GM23338 (cell line): ENCODE results near the gene DDX50. TPM values are rescaled to one million over a fixed set of nuclear protein-coding genes. Genes with fewer than 3 reads are reported as not detected.

ENCODE experiments used
- ATAC-seq: fragments of 200-7000 bp; cut with Tn5 transposase; 3 replicates; pipeline ENCODE4 v1.9.1; 2020
- DNase-seq: peaks from one replicate; pipeline ENCODE4 v3.0.0-alpha.2; 2015; ENCODE audit warnings: low spot score
- H2AFZ ChIP-seq: fragments of 200-600 bp; sonication (generic); 2 replicates; pipeline ENCODE4 v1.8.0; 2016; ENCODE audit warnings: antibody characterized with exemption, mild to moderate bottlenecking, moderate library complexity
- H3F3A ChIP-seq: fragments of 200-600 bp; sonication (generic); replicated peaks from 2 replicates; pipeline ENCODE4 v1.8.0; 2017; ENCODE audit warnings: antibody characterized with exemption, mixed run types, low read depth
- H3K27ac ChIP-seq: fragments of 200-600 bp; sonication (generic); 2 replicates; pipeline ENCODE4 v1.6.1; 2016; ENCODE audit warnings: low read depth
- H3K27me3 ChIP-seq: fragments of 200-600 bp; sonication (generic); 2 replicates; pipeline ENCODE4 v1.8.0; 2016; ENCODE audit warnings: mild to moderate bottlenecking, mixed run types, moderate library complexity; ENCODE audit not compliant: insufficient read depth
- H3K36me3 ChIP-seq: fragments of 200-600 bp; sonication (generic); 2 replicates; pipeline ENCODE4 v1.8.0; 2016; ENCODE audit warnings: mild to moderate bottlenecking; ENCODE audit not compliant: insufficient read depth
- H3K4me1 ChIP-seq: fragments of 200-600 bp; sonication (generic); 2 replicates; pipeline ENCODE4 v1.8.0; 2016; ENCODE audit warnings: mild to moderate bottlenecking, moderate library complexity; ENCODE audit not compliant: insufficient read depth
- H3K4me2 ChIP-seq: fragments of 200-600 bp; sonication (generic); 2 replicates; pipeline ENCODE4 v1.7.1; 2017; ENCODE audit warnings: mixed run types
- H3K4me3 ChIP-seq: fragments of 200-600 bp; sonication (generic); 2 replicates; pipeline ENCODE4 v1.6.1; 2016; ENCODE audit warnings: mixed run types
- H3K79me2 ChIP-seq: fragments of 200-600 bp; sonication (generic); replicated peaks from 2 replicates; pipeline ENCODE4 v1.8.0; 2017; ENCODE audit warnings: mild to moderate bottlenecking; ENCODE audit not compliant: insufficient read depth
- H3K9me2 ChIP-seq: fragments of 200-600 bp; sonication (generic); 2 replicates; pipeline ENCODE4 v1.8.0; 2017; ENCODE audit not compliant: insufficient read depth
- H4K20me1 ChIP-seq: fragments of 200-600 bp; sonication (generic); replicated peaks from 2 replicates; pipeline ENCODE4 v1.8.0; 2017; ENCODE audit warnings: mild to moderate bottlenecking; ENCODE audit not compliant: insufficient read depth
- H3K27ac Mint-ChIP-seq: 2 replicates; pipeline ENCODE4 v1.8.0; 2020; ENCODE audit warnings: inconsistent platforms, mild to moderate bottlenecking, moderate library complexity, mixed read lengths
- H3K27me3 Mint-ChIP-seq: 3 replicates; pipeline ENCODE4 v1.8.0; 2022; ENCODE audit warnings: low read depth, mild to moderate bottlenecking, moderate library complexity, mixed read lengths, inconsistent platforms; ENCODE audit not compliant: insufficient read depth, poor library complexity
- H3K36me3 Mint-ChIP-seq: 3 replicates; pipeline ENCODE4 v1.8.0; 2021; ENCODE audit warnings: low read depth, mild to moderate bottlenecking, inconsistent platforms, moderate library complexity, mixed read lengths
- H3K4me1 Mint-ChIP-seq: 3 replicates; pipeline ENCODE4 v1.8.0; 2020; ENCODE audit warnings: mild to moderate bottlenecking, inconsistent platforms, mixed read lengths
- H3K4me3 Mint-ChIP-seq: 3 replicates; pipeline ENCODE4 v1.8.0; 2021; ENCODE audit warnings: moderate library complexity, mild to moderate bottlenecking, inconsistent platforms, mixed read lengths
- H3K9me3 Mint-ChIP-seq: 3 replicates; pipeline ENCODE4 v1.8.0; 2020; ENCODE audit warnings: moderate library complexity, mild to moderate bottlenecking, inconsistent platforms, mixed read lengths
- CREB1 ChIP-seq: fragments of 250-450 bp; sonication (Bioruptor Pico); IDR thresholded peaks from 2 replicates; pipeline ENCODE4 v1.5.0; 2020; ENCODE audit warnings: low read depth, mild to moderate bottlenecking, moderate library complexity
- CTCF ChIP-seq, 2 experiments: fragments of 200-600 bp in 1 of 2; sonication (generic) in 1 of 2; conservative IDR thresholded peaks; 2 replicates each; pipeline versions ENCODE4 v1.5.1 to v1.6.1; 2016 to 2017; ENCODE audit warnings: antibody characterized with exemption in 2 of 2, low read depth in 2 of 2, mild to moderate bottlenecking in 2 of 2, moderate library complexity in 1 of 2
- EZH2 ChIP-seq: fragments of 200-600 bp; sonication (generic); IDR thresholded peaks from one replicate; pipeline ENCODE4 v1.8.0; 2017; ENCODE audit warnings: antibody characterized with exemption, mild to moderate bottlenecking, low read depth; ENCODE audit not compliant: unreplicated experiment
- EZH2phosphoT487 ChIP-seq: fragments of 200-600 bp; sonication (generic); IDR thresholded peaks from one replicate; pipeline ENCODE4 v1.8.1; 2018; ENCODE audit warnings: antibody characterized with exemption; ENCODE audit not compliant: unreplicated experiment
- JUNB ChIP-seq: IDR thresholded peaks from one replicate; pipeline ENCODE4 v1.6.1; 2016; ENCODE audit warnings: antibody characterized with exemption; ENCODE audit not compliant: unreplicated experiment
- NANOG ChIP-seq: IDR thresholded peaks from 2 replicates; pipeline ENCODE4 v1.6.1; 2016; ENCODE audit warnings: antibody characterized with exemption, borderline replicate concordance
- REST ChIP-seq: IDR thresholded peaks from one replicate; pipeline ENCODE4 v1.6.1; 2018; ENCODE audit warnings: antibody characterized with exemption; ENCODE audit not compliant: unreplicated experiment
- STAT1 ChIP-seq: IDR thresholded peaks from one replicate; pipeline ENCODE4 v1.6.1; 2016; ENCODE audit warnings: antibody characterized with exemption; ENCODE audit not compliant: unreplicated experiment
- ZNF331 ChIP-seq: fragments of 250-450 bp; sonication (Bioruptor Pico); IDR thresholded peaks from 2 replicates; pipeline ENCODE4 v1.5.0; 2020; ENCODE audit warnings: low read depth, mild to moderate bottlenecking, moderate library complexity
- ZNF462 ChIP-seq: fragments of 250-450 bp; sonication (Bioruptor Pico); IDR thresholded peaks from 2 replicates; pipeline ENCODE4 v1.5.0; 2020; ENCODE audit warnings: mild to moderate bottlenecking, moderate library complexity
- polyA plus RNA-seq: library from polyadenylated mRNA; unstranded; fragments of >200 nt; fragmentation: Nextera tagmentation; extraction: Ambion mirVana; gene quantifications from 2 replicates; pipeline ENCODE4 v1.2.1, GENCODE V29; 2016
- total RNA-seq: library from RNA; depleted of rRNA; stranded (reverse); fragments of >200 nt; shearing (Covaris generic); gene quantifications from 2 replicates; pipeline ENCODE4 v1.2.3, GENCODE V29; 2014

Gene DDX50
- total and polyA plus RNA-seq, 2 experiments from 2014 or later, result 37.2 TPM

- no peak for TF ChIP-seq ZNF462 (CRISPR knock-in tag)
- no peak for TF ChIP-seq JUNB
- no peak for TF ChIP-seq CREB1 (CRISPR knock-in tag)
- no peak for TF ChIP-seq CTCF (conservative IDR thresholded peaks at IDR 0.05; ENCODE audit: low read depth in 2 of 2)
- TF ChIP-seq ZNF331, result no peak
Measured at GRCh38 chr10:68959695-68960527, 58.8 kb downstream of the DDX50 start (continued).

GRCh38 chr10:68963151-68963550, 62.0 kb downstream of the DDX50 start:
- Mint-ChIP-seq H3K27ac (no peak overlapping the region), H3K9me3 (no peaks in the 10 kb centered on the region)
- H3K36me3 ChIP-seq, result peaks cover 92% of the 10 kb centered on the region
- no peak for TF ChIP-seq CTCF (conservative IDR thresholded peaks at IDR 0.05; ENCODE audit: low read depth in 2 of 2)
- TF ChIP-seq EZH2phosphoT487, result no peak
- no peak for TF ChIP-seq EZH2
- TF ChIP-seq ZNF331, result no peak
- TF ChIP-seq JUNB, result no peak
- TF ChIP-seq STAT1, result no peak
- no peak for TF ChIP-seq NANOG
- no peak for TF ChIP-seq REST

More at GRCh38 chr10:68963151-68963550, 62.0 kb downstream of the DDX50 start:
- H3K4me1 Mint-ChIP-seq, result peaks cover 3% of the 10 kb centered on the region; the same call in 1 of the 3 replicates
- H3K4me2 ChIP-seq, result no peak overlapping the region
- H3K27me3 Mint-ChIP-seq, result no peaks in the 10 kb centered on the region
- no peak overlapping the region for H3K4me3 ChIP-seq
- no peaks in the 10 kb centered on the region for H3K9me2 ChIP-seq
- H3F3A ChIP-seq, result peaks cover 3% of the 10 kb centered on the region; the same call in 1 of the 2 replicates
- DNase-seq, result no peak
- H3K27ac ChIP-seq, result no peak overlapping the region
- ATAC-seq, result no peak
- no peak overlapping the region for H2AFZ ChIP-seq
- H3K4me3 Mint-ChIP-seq, result no peak overlapping the region
- peaks cover 93% of the 10 kb centered on the region for H3K79me2 ChIP-seq
- no peaks in the 10 kb centered on the region for H3K27me3 ChIP-seq
- H3K36me3 Mint-ChIP-seq, result peaks cover 94% of the 10 kb centered on the region
- peaks cover 63% of the 10 kb centered on the region for H4K20me1 ChIP-seq
- no peaks in the 10 kb centered on the region for H3K4me1 ChIP-seq
